ENCODE data around the gene SH3D21.

SH3D21 gene

DNA sequence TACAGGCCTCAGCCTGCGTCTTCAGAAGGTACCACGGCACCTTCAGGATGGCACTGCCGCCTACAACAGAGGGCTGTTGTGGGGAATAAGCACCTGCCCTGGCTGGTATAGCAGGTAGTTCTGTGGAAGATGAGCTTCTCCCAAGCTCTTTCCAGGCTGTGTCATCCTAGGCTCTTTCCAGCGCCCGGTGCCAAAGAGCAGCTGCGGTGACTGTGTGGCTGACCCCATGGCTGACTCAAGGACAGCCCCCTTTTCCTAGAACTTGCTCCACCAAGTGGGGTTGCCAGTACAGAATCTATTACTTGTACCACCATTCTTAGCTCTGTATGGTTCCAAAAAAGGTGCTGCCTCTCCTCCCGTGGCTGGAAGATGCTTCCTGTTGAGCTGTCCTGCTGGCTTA is 39.2 kb downstream of the SH3D21 start:
- TF ChIP-seq, protein P1, sequence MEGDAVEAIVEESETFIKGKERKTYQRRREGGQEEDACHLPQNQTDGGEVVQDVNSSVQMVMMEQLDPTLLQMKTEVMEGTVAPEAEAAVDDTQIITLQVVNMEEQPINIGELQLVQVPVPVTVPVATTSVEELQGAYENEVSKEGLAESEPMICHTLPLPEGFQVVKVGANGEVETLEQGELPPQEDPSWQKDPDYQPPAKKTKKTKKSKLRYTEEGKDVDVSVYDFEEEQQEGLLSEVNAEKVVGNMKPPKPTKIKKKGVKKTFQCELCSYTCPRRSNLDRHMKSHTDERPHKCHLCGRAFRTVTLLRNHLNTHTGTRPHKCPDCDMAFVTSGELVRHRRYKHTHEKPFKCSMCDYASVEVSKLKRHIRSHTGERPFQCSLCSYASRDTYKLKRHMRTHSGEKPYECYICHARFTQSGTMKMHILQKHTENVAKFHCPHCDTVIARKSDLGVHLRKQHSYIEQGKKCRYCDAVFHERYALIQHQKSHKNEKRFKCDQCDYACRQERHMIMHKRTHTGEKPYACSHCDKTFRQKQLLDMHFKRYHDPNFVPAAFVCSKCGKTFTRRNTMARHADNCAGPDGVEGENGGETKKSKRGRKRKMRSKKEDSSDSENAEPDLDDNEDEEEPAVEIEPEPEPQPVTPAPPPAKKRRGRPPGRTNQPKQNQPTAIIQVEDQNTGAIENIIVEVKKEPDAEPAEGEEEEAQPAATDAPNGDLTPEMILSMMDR (IDR thresholded peaks at IDR 0.05; ENCODE audit: low read depth, low read length) = no peak
- no peak for TF ChIP-seq POLR2A (IDR thresholded peaks at IDR 0.05; ENCODE audit: extremely low read depth, insufficient read length)
- TF ChIP-seq, protein P2, sequence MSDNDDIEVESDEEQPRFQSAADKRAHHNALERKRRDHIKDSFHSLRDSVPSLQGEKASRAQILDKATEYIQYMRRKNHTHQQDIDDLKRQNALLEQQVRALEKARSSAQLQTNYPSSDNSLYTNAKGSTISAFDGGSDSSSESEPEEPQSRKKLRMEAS (IDR thresholded peaks at IDR 0.05; ENCODE audit: low read depth, low read length) = no peak
- no peak for TF ChIP-seq MYC (IDR thresholded peaks at IDR 0.05; ENCODE audit: low read depth, low read length)

DNA sequence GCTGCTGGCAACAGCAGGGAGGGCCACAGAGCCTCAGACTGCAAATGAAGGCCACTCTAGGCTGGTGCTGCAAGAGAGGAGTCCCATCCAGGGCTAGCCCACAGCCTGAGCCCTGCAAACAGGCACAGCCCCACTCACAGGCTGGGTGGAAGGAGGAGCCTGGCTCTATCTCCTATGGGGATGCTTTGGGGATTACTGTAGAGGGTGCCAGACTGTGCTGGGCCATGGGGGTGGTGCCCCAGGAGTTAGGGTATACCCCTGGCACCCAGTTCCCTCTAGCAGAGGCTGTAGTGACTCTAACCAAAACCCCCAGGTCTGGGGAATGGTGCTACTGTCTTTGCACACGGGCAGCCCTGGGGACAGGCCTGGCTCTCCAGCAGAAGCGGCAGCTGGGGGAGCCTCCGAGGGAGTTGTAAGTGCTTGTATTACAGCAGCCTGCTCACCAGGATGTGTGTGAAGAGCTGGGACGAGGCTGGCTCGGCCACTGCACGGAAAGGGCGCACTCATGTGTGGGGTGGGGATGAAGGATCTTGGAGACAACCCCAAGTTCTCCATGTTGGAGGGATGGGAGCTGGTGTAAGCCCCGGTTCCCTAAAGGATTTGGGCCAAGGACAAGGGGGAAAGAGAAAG is 40.7 kb downstream of the SH3D21 start:
- TF ChIP-seq POLR2A (IDR thresholded peaks at IDR 0.05; ENCODE audit: extremely low read depth, insufficient read length) (no peak), MYC (IDR thresholded peaks at IDR 0.05; ENCODE audit: low read depth, low read length) (no peak)
- no peak overlapping the region for H3K4me3 ChIP-seq (ENCODE audit: low read depth, low read length)
- DNase-seq (ENCODE audit: low read depth) = no peak

More for the DNA sequence above, 39.2 kb downstream of the SH3D21 start:
- no peak overlapping the region for H3K4me3 ChIP-seq (ENCODE audit: low read depth, low read length)
- no peak for DNase-seq (ENCODE audit: low read depth)

DNA sequence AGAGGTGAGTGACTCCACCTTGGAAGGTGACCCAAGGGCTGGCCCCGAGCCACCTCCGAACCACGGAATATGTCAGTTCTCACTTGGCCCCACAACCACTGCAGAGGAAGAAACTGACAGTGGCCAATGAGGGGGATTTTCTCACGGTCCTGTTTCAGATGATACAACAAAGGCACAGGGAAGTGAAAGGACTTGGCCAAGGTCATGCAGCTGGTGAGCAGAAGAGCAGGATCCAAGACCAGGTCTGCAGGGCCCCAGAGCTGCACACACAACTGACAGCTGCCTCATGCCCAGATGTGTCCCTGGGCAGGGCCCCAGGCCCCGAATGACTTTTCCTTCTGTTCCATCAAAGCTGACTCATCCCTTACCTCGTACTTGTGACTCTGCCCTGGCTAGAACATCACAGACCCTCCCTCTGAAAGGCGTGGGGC is 43.1 kb downstream of the SH3D21 start:
- TF ChIP-seq MYC (IDR thresholded peaks at IDR 0.05; ENCODE audit: low read depth, low read length) = no peak
- TF ChIP-seq, protein P2 (IDR thresholded peaks at IDR 0.05; ENCODE audit: low read depth, low read length) = no peak
- no peak for TF ChIP-seq POLR2A (IDR thresholded peaks at IDR 0.05; ENCODE audit: extremely low read depth, insufficient read length)
- TF ChIP-seq, protein P1 (IDR thresholded peaks at IDR 0.05; ENCODE audit: low read depth, low read length) = no peak
- H3K4me3 ChIP-seq (ENCODE audit: low read depth, low read length) = no peak overlapping the region
- DNase-seq (ENCODE audit: low read depth) = peak; percentile 18

DNA sequence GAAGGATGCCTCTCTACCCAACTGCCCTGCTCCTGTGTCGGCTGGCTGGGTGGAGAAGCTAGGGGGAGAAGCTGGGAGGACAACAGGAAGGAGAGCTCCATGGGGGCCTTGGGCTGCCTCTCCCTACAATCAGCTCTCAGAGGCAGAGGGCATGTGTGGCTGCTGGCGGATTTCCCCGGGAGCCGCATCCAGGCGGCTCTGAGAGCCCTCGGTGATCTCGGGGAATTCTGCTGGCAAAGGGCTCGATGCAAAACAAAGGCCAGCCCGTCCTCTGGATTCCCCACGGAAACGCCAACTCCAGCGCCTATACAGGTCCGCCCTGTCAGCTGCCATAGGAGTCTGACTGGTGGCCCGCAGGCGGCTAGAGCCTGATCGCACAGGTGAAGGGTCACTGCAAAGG is 43.7 kb downstream of the SH3D21 start:
- DNase-seq (ENCODE audit: low read depth) = no peak
- TF ChIP-seq POLR2A (IDR thresholded peaks at IDR 0.05; ENCODE audit: extremely low read depth, insufficient read length) = no peak
- TF ChIP-seq, protein P1 (IDR thresholded peaks at IDR 0.05; ENCODE audit: low read depth, low read length) = no peak
- TF ChIP-seq, protein P2 (IDR thresholded peaks at IDR 0.05; ENCODE audit: low read depth, low read length) = no peak
- no peak for TF ChIP-seq MYC (IDR thresholded peaks at IDR 0.05; ENCODE audit: low read depth, low read length)
- H3K4me3 ChIP-seq (ENCODE audit: low read depth, low read length) = no peak overlapping the region

DNA sequence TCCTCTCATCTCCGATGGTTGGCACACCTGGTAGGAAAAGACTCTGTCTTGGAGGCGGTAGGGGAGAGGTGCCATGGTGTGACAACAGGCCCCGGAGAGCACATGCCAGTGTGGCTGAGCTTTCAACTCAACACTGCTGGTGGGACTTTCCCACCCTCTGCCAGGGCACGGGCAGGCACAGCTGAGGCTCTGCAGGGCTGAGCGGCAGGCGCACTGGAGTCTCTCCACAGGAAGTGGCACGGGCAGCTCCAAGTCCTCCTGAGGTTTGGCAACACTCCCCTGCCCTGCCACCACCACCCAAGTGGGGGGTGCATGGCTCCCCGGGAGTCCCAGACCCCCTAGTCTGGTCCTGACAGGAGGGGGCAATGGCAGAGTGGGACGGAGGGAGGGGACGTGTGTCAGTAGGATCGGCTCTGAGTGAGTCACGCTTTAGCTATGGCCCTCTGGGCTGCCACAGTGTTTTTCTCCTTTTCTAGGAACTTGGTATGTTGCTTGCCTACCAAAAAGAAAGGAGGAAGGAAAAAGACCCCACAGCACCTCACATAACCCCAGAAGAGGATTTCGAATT is 44.6 kb downstream of the SH3D21 start:
- TF ChIP-seq POLR2A (IDR thresholded peaks at IDR 0.05; ENCODE audit: extremely low read depth, insufficient read length) = no peak
- H3K4me3 ChIP-seq (ENCODE audit: low read depth, low read length) = no peak overlapping the region
- DNase-seq (ENCODE audit: low read depth) = no peak

DNA sequence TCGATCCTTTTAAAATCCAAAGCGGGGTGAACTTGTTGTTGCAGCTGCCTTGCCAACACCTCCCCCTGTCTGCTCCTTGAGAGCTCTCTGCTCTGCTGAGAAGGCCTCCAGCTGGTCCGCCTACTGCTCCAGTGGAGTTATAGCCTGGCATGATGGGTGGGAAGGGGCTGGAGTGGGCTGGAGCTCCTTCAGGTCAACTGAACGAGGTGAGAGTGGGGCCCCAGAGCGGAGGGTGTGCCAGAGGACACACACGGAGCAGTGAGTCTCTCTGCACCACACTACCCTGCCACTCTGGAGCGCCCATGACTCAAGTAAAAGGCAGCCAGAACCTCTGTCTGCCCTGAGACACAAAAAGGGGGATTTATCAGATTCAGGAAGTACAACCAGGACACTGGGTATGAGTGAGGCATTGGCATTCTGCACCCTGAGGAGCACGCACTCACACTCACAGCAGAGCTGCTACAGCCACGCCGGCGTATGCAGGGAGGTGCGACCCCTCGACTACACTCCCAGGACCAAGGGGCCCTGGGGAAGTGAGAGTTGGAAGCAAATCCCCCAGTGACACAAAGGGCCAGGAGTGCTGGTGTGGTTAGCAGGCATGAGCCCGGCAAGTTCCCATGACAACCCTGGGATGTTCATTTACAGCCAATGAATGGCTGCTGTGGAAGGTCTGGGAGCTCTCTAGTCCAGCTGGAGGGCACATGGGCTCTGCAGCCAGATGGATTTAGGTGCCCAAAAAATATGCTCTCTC is 45.2 kb downstream of the SH3D21 start:
- no peak for DNase-seq (ENCODE audit: low read depth)
- no peak for TF ChIP-seq POLR2A (IDR thresholded peaks at IDR 0.05; ENCODE audit: extremely low read depth, insufficient read length)
- TF ChIP-seq MYC (IDR thresholded peaks at IDR 0.05; ENCODE audit: low read depth, low read length) = no peak
- TF ChIP-seq, protein P1 (IDR thresholded peaks at IDR 0.05; ENCODE audit: low read depth, low read length) = no peak
- TF ChIP-seq, protein P2 (IDR thresholded peaks at IDR 0.05; ENCODE audit: low read depth, low read length) = no peak
- no peak overlapping the region for H3K4me3 ChIP-seq (ENCODE audit: low read depth, low read length)

Measured in NB4 (cell line).